ENCODE data around the gene NRROS.
"Not testable (repeated sequence)": the region's sequence is repeated elsewhere in the genome, so short reads cannot be mapped to it uniquely, and the experiment has no call there.

NRROS gene

DNA sequence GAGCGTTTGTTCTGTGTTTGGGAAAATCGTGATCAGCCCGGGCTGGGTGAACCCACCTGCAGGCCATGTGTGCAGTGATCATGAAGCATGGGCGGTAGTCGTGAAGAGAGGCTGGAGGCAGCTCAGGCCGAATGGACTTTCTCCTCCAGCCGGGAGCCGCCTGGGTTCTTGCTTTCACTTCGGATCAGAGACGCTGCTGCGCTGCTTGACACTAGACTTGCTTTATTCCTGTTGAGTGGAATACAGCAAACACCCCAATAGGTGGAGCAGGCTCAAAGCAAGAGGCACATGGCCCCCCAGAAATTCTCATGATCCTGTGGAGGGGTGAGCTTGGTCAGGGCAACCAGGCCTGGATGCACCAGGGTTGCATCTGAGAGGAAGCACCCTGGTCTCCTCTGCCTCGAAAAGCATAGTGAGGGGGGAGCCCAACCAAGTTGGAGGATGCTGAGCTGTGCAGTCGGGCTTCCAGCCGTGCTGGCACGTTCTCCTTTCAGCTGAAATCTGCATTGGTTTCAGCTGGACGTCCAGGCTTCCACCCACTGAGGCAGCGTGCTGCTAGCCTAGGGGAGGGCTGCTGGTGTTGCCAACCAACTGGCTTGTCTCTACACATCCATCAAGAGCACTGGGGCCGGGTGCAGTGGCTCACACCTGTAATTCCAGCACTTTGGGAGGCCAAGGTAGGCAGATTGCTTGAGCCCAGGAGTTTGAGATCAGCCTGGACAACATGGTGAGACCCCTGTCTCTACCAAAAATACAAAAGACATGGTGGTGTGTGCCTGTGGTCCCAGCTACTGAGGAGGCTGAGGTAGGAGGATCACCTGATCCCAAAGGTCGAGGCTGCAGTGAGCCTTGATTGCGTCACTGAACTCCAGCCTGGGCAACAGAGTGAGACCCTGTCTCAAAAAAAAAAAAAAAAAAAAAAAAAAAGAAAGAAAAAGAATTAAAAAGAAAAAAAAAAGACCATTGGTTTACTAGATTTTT, 2.8 kb upstream of the NRROS start:
- DNase-seq (ENCODE audit: extremely low spot score): no peak
- POLR2A ChIA-PET: interaction anchor here (0.7 kb wide), 1 partner anchor 9 kb away, joined by 3 read pairs; no protein-coding TSS in a partner anchor
- no peak for TF ChIP-seq SUZ12 (IDR thresholded peaks at IDR 0.05)
- no peak for TF ChIP-seq FOXA1 (IDR thresholded peaks at IDR 0.05)
- TF ChIP-seq HDGF (IDR thresholded peaks at IDR 0.05; ENCODE audit: borderline replicate concordance): no peak
- no peak for TF ChIP-seq FOXM1 (IDR thresholded peaks at IDR 0.05; ENCODE audit: borderline replicate concordance)
- TF ChIP-seq ARNT (IDR thresholded peaks at IDR 0.05): no peak
- no peak for TF ChIP-seq ELF4 (IDR thresholded peaks at IDR 0.05)
- no peak for TF ChIP-seq BHLHE40 (IDR thresholded peaks at IDR 0.05; ENCODE audit: borderline replicate concordance)
- no peak for TF ChIP-seq TARDBP (IDR thresholded peaks at IDR 0.05)
- no peak for TF ChIP-seq LEF1 (IDR thresholded peaks at IDR 0.05; ENCODE audit: borderline replicate concordance)
- no peak for TF ChIP-seq CTBP1 (IDR thresholded peaks at IDR 0.05; ENCODE audit: borderline replicate concordance)
- no peak for TF ChIP-seq FOXK2 (IDR thresholded peaks at IDR 0.05)
- TF ChIP-seq SP1 (IDR thresholded peaks at IDR 0.05): no peak
- CTCF ChIA-PET: no interaction called here

DNA sequence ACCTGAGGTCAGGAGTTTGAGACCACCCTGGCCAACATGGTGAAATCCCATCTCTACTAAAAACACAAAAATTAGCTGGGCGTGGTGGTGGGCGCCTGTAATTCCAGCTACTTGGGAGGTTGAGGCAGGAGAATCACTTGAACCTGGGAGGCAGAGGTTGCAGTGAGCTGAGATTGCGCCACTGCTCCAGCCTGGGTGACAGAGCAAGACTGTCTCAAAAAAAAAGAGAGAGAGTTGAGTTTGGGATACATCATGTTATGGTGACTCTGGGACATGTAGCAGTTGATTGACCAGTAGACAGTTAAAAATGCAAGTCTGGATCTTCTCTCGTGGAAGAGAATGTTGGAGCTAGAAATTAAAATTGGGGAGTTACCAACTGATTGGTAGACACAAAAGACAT, 1.6 kb upstream of the NRROS start:
- CTCF ChIA-PET: interaction anchor here (0.6 kb wide), 1 partner anchor 266 kb away, joined by 3 read pairs; no protein-coding TSS in a partner anchor
- DNase-seq (ENCODE audit: extremely low spot score); POLR2A ChIA-PET: not testable (repeated sequence)

DNA sequence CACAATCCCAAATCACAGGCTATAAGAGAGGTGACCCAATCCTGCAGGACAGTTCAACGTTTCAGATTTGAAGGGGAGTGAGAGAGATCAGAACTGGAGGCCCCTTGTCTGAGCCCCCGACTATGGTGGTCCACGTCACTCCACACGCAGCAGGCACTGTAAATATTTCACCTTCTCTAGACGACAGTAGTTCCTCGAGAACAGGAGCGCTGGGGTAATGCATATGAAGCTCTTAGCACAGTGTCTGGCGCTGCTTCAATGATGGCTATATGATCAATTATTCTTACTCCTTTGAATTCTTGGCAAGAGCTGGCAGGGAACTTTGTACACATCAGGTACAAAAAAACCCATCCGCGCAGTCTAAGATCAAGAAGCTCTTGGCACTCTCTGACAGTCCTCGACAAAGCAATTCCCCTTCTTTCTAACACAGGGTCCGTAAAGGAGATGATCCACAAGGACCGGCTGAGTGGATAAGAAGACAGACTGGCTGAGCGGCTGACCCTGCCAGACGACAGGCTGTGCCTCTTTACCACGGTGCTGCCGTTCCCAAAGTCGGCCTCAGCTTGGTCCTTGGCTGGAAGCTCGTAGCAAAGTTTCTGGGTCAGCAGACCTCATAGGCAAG, 522 bp upstream of the NRROS start:
- ChIA-PET CTCF (no interaction called here), POLR2A (no interaction called here)

DNA sequence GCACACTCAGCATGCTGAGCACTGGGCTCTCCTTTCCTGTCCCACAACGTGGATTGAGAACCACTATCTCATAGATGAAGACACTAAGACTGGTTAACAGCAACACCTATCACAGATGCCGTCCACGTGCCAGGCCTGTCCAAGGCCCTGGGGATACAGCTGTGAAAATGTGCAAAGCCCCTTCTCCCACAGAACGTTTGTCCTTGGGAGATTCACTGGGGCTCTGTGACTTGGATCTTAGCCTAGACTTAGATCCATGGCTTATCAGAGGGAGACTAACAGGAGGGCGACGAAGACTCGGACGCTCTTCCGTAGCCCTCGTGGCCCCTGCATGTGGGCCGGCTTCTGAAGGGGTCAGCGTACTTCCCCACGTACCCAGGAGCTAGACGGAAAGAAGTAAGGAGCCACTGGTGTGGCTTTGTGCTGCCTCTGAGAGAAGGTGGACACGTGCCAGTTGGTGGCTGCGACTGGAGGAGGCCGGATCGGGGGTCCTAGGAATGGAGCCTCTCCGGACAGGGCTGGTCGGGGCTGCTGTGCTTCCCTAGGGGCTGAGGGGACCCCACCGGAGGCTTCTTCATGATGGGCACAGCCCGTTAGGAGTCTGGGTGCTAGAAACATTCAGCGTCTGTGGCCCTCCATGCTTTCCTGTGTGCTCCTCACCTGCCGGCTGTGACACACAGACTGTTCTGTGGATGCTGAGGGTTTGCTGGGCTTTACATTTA, 964 bp downstream of the NRROS start:
- ChIA-PET CTCF (no interaction called here), POLR2A (interaction anchor here (0.8 kb wide), 1 partner anchor 227 kb away, joined by 3 read pairs; the partner anchor contains the start of gene SENP5)
- no peak for TF ChIP-seq CTBP1 (IDR thresholded peaks at IDR 0.05; ENCODE audit: borderline replicate concordance)
- no peak for TF ChIP-seq FOXK2 (IDR thresholded peaks at IDR 0.05)
- no peak for TF ChIP-seq ELF4 (IDR thresholded peaks at IDR 0.05)
- TF ChIP-seq FOXA1 (IDR thresholded peaks at IDR 0.05): no peak
- TF ChIP-seq TARDBP (IDR thresholded peaks at IDR 0.05): no peak
- TF ChIP-seq FOXM1 (IDR thresholded peaks at IDR 0.05; ENCODE audit: borderline replicate concordance): no peak
- TF ChIP-seq L3MBTL2 (conservative IDR thresholded peaks at IDR 0.05): no peak
- no peak for TF ChIP-seq ZNF384 (IDR thresholded peaks at IDR 0.05)
- TF ChIP-seq ARNT (IDR thresholded peaks at IDR 0.05): no peak
- TF ChIP-seq SP1 (IDR thresholded peaks at IDR 0.05): no peak
- no peak for TF ChIP-seq HDGF (IDR thresholded peaks at IDR 0.05; ENCODE audit: borderline replicate concordance)
- TF ChIP-seq LEF1 (IDR thresholded peaks at IDR 0.05; ENCODE audit: borderline replicate concordance): no peak
- TF ChIP-seq SUZ12 (IDR thresholded peaks at IDR 0.05): no peak
- TF ChIP-seq, protein P1, sequence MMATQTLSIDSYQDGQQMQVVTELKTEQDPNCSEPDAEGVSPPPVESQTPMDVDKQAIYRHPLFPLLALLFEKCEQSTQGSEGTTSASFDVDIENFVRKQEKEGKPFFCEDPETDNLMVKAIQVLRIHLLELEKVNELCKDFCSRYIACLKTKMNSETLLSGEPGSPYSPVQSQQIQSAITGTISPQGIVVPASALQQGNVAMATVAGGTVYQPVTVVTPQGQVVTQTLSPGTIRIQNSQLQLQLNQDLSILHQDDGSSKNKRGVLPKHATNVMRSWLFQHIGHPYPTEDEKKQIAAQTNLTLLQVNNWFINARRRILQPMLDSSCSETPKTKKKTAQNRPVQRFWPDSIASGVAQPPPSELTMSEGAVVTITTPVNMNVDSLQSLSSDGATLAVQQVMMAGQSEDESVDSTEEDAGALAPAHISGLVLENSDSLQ (IDR thresholded peaks at IDR 0.05): no peak
- TF ChIP-seq BHLHE40 (IDR thresholded peaks at IDR 0.05; ENCODE audit: borderline replicate concordance): no peak
- no peak for DNase-seq (ENCODE audit: extremely low spot score)

More for the DNA sequence above, 522 bp upstream of the NRROS start:
- DNase-seq (ENCODE audit: extremely low spot score): no peak
- TF ChIP-seq FOXM1 (IDR thresholded peaks at IDR 0.05; ENCODE audit: borderline replicate concordance): no peak
- TF ChIP-seq FOXA1 (IDR thresholded peaks at IDR 0.05): no peak
- TF ChIP-seq ELF4 (IDR thresholded peaks at IDR 0.05): no peak
- TF ChIP-seq CTBP1 (IDR thresholded peaks at IDR 0.05; ENCODE audit: borderline replicate concordance): no peak
- TF ChIP-seq ZNF384 (IDR thresholded peaks at IDR 0.05): no peak
- no peak for TF ChIP-seq SUZ12 (IDR thresholded peaks at IDR 0.05)
- TF ChIP-seq BHLHE40 (IDR thresholded peaks at IDR 0.05; ENCODE audit: borderline replicate concordance): no peak
- TF ChIP-seq L3MBTL2 (conservative IDR thresholded peaks at IDR 0.05): no peak
- no peak for TF ChIP-seq FOXK2 (IDR thresholded peaks at IDR 0.05)
- TF ChIP-seq HDGF (IDR thresholded peaks at IDR 0.05; ENCODE audit: borderline replicate concordance): no peak
- TF ChIP-seq NFRKB (IDR thresholded peaks at IDR 0.05): no peak
- TF ChIP-seq, protein P1 (IDR thresholded peaks at IDR 0.05): no peak
- TF ChIP-seq TARDBP (IDR thresholded peaks at IDR 0.05): no peak
- TF ChIP-seq ARNT (IDR thresholded peaks at IDR 0.05): no peak
- TF ChIP-seq LEF1 (IDR thresholded peaks at IDR 0.05; ENCODE audit: borderline replicate concordance): no peak
- no peak for TF ChIP-seq SP1 (IDR thresholded peaks at IDR 0.05)

DNA sequence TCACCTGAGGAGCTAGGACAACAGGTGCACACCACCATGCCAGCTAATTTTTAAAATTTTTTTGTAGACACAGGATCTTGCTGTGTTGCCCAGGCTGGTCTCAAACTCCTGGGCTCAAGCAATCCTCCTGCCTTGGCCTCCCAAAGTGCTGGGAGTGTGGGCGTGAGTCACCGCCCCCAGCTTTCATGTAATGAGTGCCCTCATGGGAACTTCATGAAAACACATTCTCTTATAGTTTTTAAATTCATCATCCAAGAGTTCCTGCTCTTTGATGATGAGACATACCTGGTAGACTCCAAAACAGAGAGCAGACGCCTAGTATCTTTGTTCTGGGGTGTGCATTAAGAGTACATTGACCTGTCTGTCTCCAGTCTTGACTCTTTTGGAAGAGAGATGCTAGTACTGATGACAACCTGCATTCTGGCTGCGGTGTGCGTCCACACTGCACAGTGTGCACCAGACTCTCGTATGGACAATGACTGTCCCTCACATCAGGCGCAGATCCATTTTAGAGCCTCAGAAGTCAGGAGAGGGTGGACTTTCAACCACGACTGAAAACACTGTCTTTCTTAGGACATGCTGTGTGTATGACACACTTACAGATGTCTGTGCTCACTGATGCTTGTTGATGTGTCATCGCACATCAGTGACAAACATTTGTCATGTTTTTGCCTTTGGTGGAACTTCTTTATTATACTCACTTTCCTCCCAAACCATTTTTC, 2.0 kb downstream of the NRROS start:
- TF ChIP-seq ARNT (IDR thresholded peaks at IDR 0.05) (no peak), FOXK2 (IDR thresholded peaks at IDR 0.05) (no peak), ZNF384 (IDR thresholded peaks at IDR 0.05) (no peak), L3MBTL2 (conservative IDR thresholded peaks at IDR 0.05) (no peak), LEF1 (IDR thresholded peaks at IDR 0.05; ENCODE audit: borderline replicate concordance) (no peak), BHLHE40 (IDR thresholded peaks at IDR 0.05; ENCODE audit: borderline replicate concordance) (no peak), FOXM1 (IDR thresholded peaks at IDR 0.05; ENCODE audit: borderline replicate concordance) (no peak), CTBP1 (IDR thresholded peaks at IDR 0.05; ENCODE audit: borderline replicate concordance) (no peak), ELF4 (IDR thresholded peaks at IDR 0.05) (no peak), HDGF (IDR thresholded peaks at IDR 0.05; ENCODE audit: borderline replicate concordance) (no peak), SP1 (IDR thresholded peaks at IDR 0.05) (no peak), TARDBP (IDR thresholded peaks at IDR 0.05) (no peak), SUZ12 (IDR thresholded peaks at IDR 0.05) (no peak), NFRKB (IDR thresholded peaks at IDR 0.05) (no peak), FOXA1 (IDR thresholded peaks at IDR 0.05) (no peak)
- TF ChIP-seq, protein P1 (IDR thresholded peaks at IDR 0.05): no peak
- POLR2A ChIA-PET: no interaction called here
- DNase-seq (ENCODE audit: extremely low spot score): no peak
- CTCF ChIA-PET: no interaction called here

All from HEK293T (cell line).